Measurements from ENCODE around the gene CFAP300.

CFAP300 gene

GRCh38 chr11:102026217-102026616 lies 21.0 kb upstream of the CFAP300 start:
- Histone ChIP-seq H3K9me3 (ENCODE audit: severe bottlenecking) (no peaks in the 10 kb centered on the region), H3K4me3 (ENCODE audit: low read depth, low read length) (no peak overlapping the region), H3K27me3 (ENCODE audit: insufficient read depth, low read depth, severe bottlenecking) (no peaks in the 10 kb centered on the region), H3K36me3 (no peaks in the 10 kb centered on the region), H3K27ac (no peak overlapping the region)
- TF ChIP-seq, protein P1, sequence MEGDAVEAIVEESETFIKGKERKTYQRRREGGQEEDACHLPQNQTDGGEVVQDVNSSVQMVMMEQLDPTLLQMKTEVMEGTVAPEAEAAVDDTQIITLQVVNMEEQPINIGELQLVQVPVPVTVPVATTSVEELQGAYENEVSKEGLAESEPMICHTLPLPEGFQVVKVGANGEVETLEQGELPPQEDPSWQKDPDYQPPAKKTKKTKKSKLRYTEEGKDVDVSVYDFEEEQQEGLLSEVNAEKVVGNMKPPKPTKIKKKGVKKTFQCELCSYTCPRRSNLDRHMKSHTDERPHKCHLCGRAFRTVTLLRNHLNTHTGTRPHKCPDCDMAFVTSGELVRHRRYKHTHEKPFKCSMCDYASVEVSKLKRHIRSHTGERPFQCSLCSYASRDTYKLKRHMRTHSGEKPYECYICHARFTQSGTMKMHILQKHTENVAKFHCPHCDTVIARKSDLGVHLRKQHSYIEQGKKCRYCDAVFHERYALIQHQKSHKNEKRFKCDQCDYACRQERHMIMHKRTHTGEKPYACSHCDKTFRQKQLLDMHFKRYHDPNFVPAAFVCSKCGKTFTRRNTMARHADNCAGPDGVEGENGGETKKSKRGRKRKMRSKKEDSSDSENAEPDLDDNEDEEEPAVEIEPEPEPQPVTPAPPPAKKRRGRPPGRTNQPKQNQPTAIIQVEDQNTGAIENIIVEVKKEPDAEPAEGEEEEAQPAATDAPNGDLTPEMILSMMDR (IDR thresholded peaks at IDR 0.05; ENCODE audit: low read depth, low read length), result no peak
- DNase-seq, result no peak

DNA sequence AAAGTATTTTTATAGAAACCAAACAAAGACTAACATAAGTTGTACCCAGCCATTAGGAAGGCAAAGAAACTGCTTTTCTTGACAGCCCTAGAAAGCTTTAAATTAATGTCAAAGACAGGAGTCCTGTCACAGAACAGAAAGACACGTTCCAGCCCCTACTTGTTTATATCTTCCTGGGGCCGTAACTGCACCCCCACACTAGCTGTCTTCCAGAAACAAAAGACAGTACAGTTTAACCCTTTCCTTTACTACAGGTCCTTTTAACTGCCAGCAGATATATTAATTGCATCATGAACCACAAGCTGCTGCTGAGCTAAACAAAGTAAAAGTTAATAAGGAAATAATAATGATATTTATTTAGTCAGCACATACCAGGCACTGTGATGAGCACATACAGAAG lies 20.3 kb upstream of the CFAP300 start:
- no peaks in the 10 kb centered on the region for H3K27me3 ChIP-seq (ENCODE audit: insufficient read depth, low read depth, severe bottlenecking)
- TF ChIP-seq, protein P1 (IDR thresholded peaks at IDR 0.05; ENCODE audit: low read depth, low read length), result no peak
- H3K9me3 ChIP-seq (ENCODE audit: severe bottlenecking), result no peaks in the 10 kb centered on the region
- H3K4me3 ChIP-seq (ENCODE audit: low read depth, low read length), result no peak overlapping the region
- H3K27ac ChIP-seq, result no peak overlapping the region
- DNase-seq, result no peak
- H3K36me3 ChIP-seq, result no peaks in the 10 kb centered on the region

DNA sequence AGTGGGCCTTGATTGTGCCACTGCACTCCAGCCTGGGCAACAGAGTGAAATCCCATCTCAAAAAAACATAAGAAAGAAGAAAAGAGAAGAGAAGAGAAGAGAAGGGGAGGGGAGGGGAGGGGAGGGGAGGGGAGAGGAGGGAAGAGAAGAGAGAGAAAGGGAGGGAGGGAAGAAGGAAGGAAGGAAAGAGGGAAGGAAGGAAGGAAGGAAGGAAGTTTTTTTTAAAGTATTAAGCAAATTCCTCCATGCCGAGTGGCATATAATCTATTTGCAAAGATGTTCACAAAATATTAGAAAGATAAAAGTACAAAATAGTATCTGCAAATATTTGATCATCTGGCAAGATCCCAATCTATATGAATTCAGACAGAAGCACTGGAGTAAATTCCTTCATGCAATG lies 10.5 kb upstream of the CFAP300 start:
- Histone ChIP-seq H3K36me3 (no peaks in the 10 kb centered on the region), H3K27ac (no peak overlapping the region), H3K4me3 (ENCODE audit: low read depth, low read length) (no peak overlapping the region), H3K27me3 (ENCODE audit: insufficient read depth, low read depth, severe bottlenecking) (no peaks in the 10 kb centered on the region), H3K9me3 (ENCODE audit: severe bottlenecking) (no peaks in the 10 kb centered on the region)
- TF ChIP-seq, protein P1 (IDR thresholded peaks at IDR 0.05; ENCODE audit: low read depth, low read length), result no peak
- DNase-seq, result no peak

DNA sequence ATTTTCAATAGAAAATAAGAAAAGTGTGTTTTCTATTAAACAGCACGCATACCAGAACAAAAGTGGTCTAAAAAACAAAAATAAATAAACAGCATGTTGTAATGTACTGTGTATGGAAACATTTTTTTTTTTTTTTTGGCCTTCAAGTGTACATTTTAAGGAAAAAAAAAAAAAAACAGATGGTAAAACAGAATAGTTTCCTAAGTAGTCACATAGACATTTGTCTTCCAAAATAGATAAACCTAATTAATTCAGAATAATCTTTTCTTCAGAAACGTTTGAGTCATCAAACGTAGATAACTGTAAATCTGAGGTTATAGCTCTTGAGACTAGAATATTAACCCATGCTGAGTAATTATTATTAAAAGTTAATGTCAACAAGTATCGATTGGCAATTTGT lies 396 bp upstream of the CFAP300 start:
- peak overlapping the region; percentile 63 for H3K4me3 ChIP-seq (ENCODE audit: low read depth, low read length)
- DNase-seq, result no peak

GRCh38 chr11:102050927-102051575 lies 3.8 kb downstream of the CFAP300 start:
- Histone ChIP-seq H3K27me3 (ENCODE audit: insufficient read depth, low read depth, severe bottlenecking) (no peaks in the 10 kb centered on the region), H3K27ac (no peak overlapping the region), H3K4me3 (ENCODE audit: low read depth, low read length) (no peak overlapping the region), H3K9me3 (ENCODE audit: severe bottlenecking) (no peaks in the 10 kb centered on the region), H3K36me3 (no peaks in the 10 kb centered on the region)
- TF ChIP-seq, protein P1 (IDR thresholded peaks at IDR 0.05; ENCODE audit: low read depth, low read length), result no peak
- DNase-seq, result no peak

More for the DNA sequence above, 396 bp upstream of the CFAP300 start:
- Histone ChIP-seq H3K27ac (no peak overlapping the region), H3K9me3 (ENCODE audit: severe bottlenecking) (no peaks in the 10 kb centered on the region), H3K27me3 (ENCODE audit: insufficient read depth, low read depth, severe bottlenecking) (no peaks in the 10 kb centered on the region), H3K36me3 (no peaks in the 10 kb centered on the region)
- TF ChIP-seq, protein P1 (IDR thresholded peaks at IDR 0.05; ENCODE audit: low read depth, low read length), result no peak

GRCh38 chr11:102061276-102061675 lies 14.0 kb downstream of the CFAP300 start:
- H3K9me3 ChIP-seq (ENCODE audit: severe bottlenecking), result no peaks in the 10 kb centered on the region
- TF ChIP-seq, protein P1 (IDR thresholded peaks at IDR 0.05; ENCODE audit: low read depth, low read length), result no peak
- no peak overlapping the region for H3K4me3 ChIP-seq (ENCODE audit: low read depth, low read length)
- DNase-seq, result no peak
- H3K27ac ChIP-seq, result no peak overlapping the region
- no peaks in the 10 kb centered on the region for H3K27me3 ChIP-seq (ENCODE audit: insufficient read depth, low read depth, severe bottlenecking)
- H3K36me3 ChIP-seq, result no peaks in the 10 kb centered on the region
